ENCODE results near the gene FADS1. TPM values are rescaled to one million over a fixed set of nuclear protein-coding genes. Genes with fewer than 3 reads are reported as not detected.

The FADS1 gene
- total RNA-seq, 1 donor from 2014 or later, result 85.0 TPM

GRCh38 chr11:61776561-61777075, 40.2 kb downstream of the FADS1 start:
- no peak for DNase-seq

GRCh38 chr11:61775606-61776554, 40.9 kb downstream of the FADS1 start:
- DNase-seq, result no peak

- no peak for DNase-seq
Observed at GRCh38 chr11:61775106-61775505, 41.7 kb downstream of the FADS1 start.

GRCh38 chr11:61774411-61774810, 42.4 kb downstream of the FADS1 start:
- no peak for DNase-seq

- no peak for DNase-seq
Observed at GRCh38 chr11:61773809-61774208, 43.0 kb downstream of the FADS1 start.

GRCh38 chr11:61773356-61773755, 43.4 kb downstream of the FADS1 start:
- no peak for DNase-seq

GRCh38 chr11:61771985-61772455, 44.8 kb downstream of the FADS1 start:
- no peak for DNase-seq

- DNase-seq, result no peak
Observed at GRCh38 chr11:61771195-61771894, 45.5 kb downstream of the FADS1 start.

GRCh38 chr11:61769946-61770683, 46.7 kb downstream of the FADS1 start:
- DNase-seq, result no peak

GRCh38 chr11:61769169-61769920, 47.5 kb downstream of the FADS1 start:
- DNase-seq, result no peak

- DNase-seq, result no peak
Observed at GRCh38 chr11:61768376-61769076, 48.3 kb downstream of the FADS1 start.

- DNase-seq, result no peak
Observed at GRCh38 chr11:61766353-61766841, 50.4 kb downstream of the FADS1 start.

- no peak for DNase-seq
Observed at GRCh38 chr11:61765550-61766253, 51.1 kb downstream of the FADS1 start.

GRCh38 chr11:61764606-61765260, 52.1 kb downstream of the FADS1 start:
- DNase-seq, result no peak

- DNase-seq, result no peak
Observed at GRCh38 chr11:61763930-61764605, 52.7 kb downstream of the FADS1 start.

- DNase-seq, result no peak
Observed at GRCh38 chr11:61762798-61763197, 54.0 kb downstream of the FADS1 start.

- no peak for DNase-seq
Observed at GRCh38 chr11:61762223-61762615, 54.6 kb downstream of the FADS1 start.

GRCh38 chr11:61761440-61762222, 55.2 kb downstream of the FADS1 start:
- no peak for DNase-seq
